Activated T-helper 9 cell treated with anti-CD3 and anti-CD28 coated beads, Interleukin-2, amount 50 U/mL, for 16 hours (primary cell): ENCODE measurements around the gene ZNF502.
"Not testable (repeated sequence)": the region's sequence is repeated elsewhere in the genome, so short reads cannot be mapped to it uniquely, and the experiment has no call there.

Experiments used
- DNase-seq: peaks from one replicate; pipeline ENCODE4 v3.0.0-alpha.2; 2020; ENCODE audit warnings: low read depth

Gene ZNF502

DNA sequence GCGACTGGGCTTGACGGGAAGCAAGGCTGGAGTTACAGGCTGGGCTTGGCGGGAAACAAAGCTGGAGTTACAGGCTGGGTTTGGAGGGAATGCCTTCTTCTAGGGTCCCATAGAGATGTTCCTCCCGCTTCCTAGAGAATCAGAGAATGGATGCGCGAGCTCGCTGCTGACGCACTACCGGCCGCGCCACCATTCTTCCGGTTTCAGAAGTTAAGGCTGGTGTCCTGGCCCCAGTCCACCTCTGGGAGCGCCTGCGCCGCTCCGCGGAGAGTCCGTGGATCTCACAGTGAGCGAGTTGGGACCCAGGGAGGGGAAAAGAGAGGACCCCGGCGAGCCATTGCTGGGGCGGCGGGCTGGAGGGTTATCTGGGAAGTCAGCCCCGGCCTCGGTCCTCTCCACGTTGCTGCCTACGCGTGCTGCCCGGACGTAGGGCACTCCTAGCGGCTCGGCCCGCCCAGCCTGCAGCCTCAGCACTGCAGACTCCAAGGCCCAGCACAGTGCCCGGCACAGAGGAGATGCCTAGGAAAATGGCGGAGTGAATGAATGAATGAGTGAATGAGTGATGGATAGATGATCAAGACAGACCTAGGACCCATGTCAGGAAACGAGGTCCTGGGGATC is at the start of gene ZNF502:
Gene ZNF502 (plus strand): TSS at position 206 of the 621 bp plus-strand sequence. CDS start 7,602 bp downstream, outside the sequence.
- peak; percentile 25 for DNase-seq

GRCh38 chr3:44665173-44665572 is 47.3 kb upstream of the ZNF502 start:
- DNase-seq, result no peak

GRCh38 chr3:44666346-44666745 is 46.1 kb upstream of the ZNF502 start:
- DNase-seq, result no peak

DNA sequence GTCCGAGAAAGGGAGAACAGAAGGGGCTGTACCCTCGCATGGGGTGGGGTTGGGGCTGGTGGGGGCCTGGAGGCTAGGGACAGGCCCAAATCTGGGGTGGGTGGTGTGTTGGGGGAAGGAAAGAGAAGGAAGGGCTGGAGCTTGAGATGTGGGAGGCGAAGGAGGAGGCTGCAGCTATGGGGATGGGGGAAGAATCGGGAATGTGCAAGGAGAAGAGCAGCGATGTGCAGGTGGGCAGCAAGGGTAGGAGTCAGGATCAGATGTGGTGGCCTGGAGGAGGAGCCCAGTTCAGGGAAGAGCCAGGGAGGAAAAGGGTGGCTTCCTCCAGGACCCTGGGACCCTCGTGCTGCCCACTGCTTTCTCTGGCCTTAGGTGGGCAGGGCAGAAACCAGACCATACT is 42.7 kb upstream of the ZNF502 start:
- no peak for DNase-seq

DNA sequence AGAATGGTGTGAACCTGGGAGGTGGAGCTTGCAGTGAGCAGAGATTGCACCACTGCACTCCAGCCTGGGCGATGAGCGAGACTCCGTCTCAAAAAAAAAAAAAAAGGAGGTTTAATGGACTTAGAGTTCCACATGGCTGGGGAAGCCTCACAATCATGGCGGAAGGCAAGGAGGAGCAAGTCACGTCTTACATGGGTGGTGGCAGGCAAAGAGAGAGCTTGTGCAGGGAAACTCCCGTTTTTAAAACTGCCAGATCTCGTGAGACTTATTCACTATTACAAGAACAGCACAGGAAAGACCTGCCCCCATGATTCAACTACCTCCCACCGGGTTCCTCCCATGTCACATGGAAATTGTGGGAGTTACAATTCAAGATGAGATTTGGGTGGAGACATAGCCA is 39.0 kb upstream of the ZNF502 start:
- DNase-seq, result not testable (repeated sequence)

DNA sequence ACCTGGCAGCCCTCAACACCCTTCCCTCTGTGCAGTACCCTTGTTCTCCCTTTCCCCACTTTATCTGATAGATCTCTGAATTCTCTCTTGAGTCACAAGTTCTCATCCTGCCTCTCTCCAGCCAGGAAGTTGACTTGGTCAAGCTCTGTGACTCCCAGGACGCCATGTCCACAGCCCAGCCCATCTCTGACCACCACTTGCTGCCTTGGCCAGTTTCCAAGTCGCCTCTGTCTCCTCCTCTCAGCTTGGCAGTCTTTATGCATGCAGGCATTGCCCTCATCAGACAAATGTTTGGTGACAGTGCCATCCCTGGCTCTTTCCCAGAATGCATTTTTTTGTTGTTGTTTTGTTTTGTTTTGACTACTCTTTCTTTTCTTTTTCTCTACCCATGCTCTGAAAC is 38.2 kb upstream of the ZNF502 start:
- DNase-seq, result no peak

DNA sequence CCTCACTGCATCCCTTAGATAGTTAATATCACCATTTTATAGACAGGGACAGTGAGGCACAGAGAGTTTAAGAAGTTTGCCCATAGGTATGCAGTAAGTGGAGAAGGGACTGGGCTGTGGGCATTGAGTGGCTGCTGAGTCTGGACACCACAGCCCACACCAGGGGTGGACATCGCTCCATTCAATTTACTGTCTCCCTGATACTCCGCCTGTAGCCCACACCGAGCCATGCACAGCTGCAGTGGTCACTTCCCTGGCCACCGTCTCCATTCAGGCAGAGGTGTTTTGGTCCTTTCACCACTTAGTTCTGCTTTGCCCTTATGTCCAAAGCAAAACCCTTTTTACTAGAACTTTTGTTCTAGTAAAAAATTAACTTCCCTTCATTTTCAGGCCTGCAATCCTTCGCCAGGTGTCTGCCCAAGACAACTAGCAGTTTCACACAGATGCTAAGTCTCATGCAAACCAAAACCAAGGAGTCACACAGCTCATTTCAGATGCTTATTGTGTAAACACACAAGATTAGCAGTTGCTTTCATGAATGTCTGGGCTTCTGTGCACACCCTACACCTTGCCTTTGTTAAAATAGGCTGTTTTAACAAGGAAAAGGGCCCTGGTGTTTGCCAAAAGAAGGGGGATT is 33.9 kb upstream of the ZNF502 start:
- DNase-seq, result no peak

GRCh38 chr3:44680921-44681455 is 31.5 kb upstream of the ZNF502 start:
- DNase-seq, result no peak

- DNase-seq, result no peak
Observed at GRCh38 chr3:44682182-44682896, 30.1 kb upstream of the ZNF502 start.

- DNase-seq, result peak; percentile 31
Observed at GRCh38 chr3:44685128-44685800, 27.2 kb upstream of the ZNF502 start.

- no peak for DNase-seq
Observed at GRCh38 chr3:44687898-44688297, 24.6 kb upstream of the ZNF502 start.

DNA sequence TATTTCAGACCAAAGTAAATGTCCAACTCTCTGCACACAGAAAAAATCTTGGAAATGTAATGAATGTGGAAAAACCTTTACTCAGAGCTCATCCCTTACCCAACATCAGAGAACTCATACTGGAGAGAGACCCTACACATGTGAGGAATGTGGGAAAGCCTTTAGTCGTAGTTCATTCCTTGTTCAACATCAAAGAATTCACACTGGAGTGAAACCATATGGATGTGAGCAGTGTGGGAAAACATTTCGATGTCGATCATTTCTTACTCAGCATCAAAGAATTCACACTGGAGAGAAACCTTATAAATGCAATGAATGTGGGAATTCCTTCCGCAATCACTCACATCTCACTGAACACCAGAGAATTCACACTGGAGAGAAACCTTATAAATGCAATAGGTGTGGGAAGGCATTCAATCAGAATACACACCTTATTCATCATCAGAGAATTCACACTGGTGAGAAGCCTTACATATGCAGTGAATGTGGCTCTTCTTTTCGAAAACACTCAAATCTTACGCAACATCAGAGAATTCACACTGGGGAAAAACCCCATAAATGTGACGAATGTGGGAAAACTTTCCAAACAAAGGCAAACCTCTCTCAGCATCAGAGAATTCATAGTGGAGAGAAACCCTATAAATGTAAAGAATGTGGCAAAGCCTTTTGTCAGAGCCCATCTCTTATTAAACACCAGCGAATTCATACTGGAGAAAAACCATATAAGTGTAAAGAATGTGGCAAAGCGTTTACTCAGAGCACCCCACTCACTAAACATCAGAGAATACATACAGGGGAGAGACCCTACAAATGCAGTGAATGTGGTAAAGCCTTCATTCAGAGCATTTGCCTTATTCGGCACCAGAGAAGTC is 9.0 kb downstream of the ZNF502 start:
- DNase-seq, result no peak

GRCh38 chr3:44722103-44722401 is 9.6 kb downstream of the ZNF502 start:
- DNase-seq, result no peak

GRCh38 chr3:44729384-44729910 is 17.0 kb downstream of the ZNF502 start, which contains the start of gene ZNF501:
ZNF501 (plus strand) TSS chr3:44729635; CDS start chr3:44734422, 4,787 bp downstream.
- DNase-seq, result peak; percentile 73

- DNase-seq, result no peak
Observed at GRCh38 chr3:44734646-44735168, 22.2 kb downstream of the ZNF502 start.

DNA sequence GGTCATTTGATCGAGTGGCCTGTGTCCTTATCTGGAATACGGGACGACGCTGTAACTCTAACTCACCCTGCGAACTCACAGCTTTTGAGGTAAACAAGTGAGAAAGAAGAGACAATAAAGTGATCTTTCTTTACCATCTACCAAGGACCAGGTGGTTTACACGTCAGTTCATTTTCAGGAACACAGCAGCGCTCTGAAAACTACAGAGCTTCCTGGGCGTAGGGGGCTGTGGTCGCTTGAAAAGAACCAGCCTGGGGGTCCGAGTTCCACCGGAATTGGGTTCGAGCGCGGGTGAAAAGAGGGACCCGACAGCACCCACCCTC is 48.6 kb downstream of the ZNF502 start:
- DNase-seq, result no peak

DNA sequence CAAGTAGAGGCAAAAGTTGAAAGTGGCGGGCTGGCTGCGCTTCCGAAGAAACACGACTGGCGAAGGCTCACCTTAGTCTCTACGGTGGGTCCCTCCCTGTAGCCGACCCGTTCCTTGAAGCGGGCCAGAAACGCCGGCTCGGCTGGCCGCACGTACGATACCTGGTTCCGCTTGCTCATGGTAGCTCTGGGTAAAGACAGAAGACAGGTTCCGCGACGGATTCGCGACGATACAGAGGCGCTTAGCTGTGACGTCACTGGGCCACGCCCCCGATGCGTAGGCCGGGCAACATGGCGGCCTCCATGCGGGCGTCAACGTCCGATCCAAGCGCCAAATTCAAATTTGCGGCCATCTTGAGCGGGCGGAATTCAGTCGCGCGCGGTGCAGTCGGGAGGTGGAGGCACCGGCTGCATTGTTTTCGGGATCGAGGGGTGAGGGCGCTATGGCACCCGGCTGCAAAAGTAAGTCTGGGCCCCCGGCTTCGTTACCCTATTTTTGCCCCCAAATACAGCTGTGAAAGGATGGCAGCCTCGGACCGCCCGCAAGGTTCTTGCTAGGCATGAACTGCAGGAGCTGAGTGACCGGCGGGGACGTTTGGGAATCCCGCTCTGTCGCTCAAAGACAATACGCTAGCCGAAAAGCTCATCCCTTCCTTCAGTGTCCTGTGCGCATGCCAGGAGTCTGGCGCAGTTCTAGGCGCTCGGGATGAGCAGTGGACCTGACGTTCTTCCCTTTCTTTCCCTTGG is 49.1 kb downstream of the ZNF502 start, which contains the start of the genes KIAA1143 and KIF15:
Gene KIAA1143 (minus strand): TSS at position 196 of the 746 bp plus-strand sequence. CDS start 17 bp downstream, at position 179.
Gene KIF15 (plus strand): TSS at position 371 of the 746 bp plus-strand sequence. CDS start 72 bp downstream, at position 443.
- peak; percentile 96 for DNase-seq

DNA sequence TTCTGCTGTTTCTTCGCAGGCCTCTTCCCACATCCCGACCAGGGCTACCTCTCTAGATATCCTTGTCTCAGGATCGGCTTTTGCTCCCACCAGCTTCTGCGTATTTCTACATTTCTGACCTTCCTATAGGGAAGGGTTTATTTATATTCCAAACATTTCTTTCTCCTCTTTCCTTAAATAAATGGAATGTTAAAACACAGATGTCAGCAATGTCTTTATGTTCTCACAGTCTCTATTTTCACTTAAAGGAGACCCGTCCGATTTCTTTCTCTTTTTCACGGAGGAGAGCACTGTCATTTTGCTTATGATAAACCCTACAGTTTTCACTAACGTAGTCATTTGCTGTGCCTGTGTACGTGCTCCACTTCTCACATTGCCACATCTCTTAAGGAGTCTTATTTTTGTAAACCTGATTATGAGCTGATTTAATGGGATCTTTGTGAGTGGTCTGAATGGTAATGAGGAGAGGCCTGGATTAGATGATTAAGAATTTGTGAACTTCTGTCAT is 49.8 kb downstream of the ZNF502 start:
- DNase-seq, result no peak

DNA sequence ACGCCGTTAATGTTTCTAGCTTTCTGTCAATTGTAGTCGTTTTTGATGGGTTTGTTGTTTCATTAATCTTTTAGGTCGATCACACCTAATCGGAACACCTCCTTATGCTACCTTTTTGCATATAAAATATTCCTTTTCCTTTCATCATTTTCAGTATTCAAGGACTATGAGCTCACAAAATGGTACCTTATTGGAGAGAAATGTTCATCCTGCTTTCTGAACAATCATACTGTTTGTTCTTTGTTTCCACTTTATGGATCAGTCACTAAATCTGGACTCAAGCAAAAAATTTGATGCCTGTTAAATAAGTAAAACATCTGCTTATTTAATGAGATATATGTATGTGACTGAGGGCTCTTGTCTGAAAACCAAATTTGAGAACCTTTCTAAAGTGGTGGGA is 50.2 kb downstream of the ZNF502 start:
- DNase-seq, result no peak

DNA sequence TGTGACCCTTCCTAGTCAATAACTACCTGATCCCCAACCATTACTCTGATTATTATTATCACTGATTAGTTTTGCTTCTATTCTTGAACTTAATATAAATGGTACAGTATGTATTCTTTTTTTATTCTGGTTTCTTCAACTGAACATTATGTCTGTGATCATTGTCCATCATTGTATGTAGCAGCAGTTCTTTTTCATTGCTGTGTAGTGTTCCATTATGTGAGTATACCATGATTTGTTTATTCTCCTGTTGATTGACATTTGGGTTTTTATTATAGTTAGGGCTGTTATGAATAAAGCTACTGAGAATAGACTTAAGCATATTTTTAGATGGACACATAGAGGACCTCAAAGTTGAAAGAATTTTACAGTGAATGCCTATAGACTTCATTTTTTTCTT is 51.8 kb downstream of the ZNF502 start:
- DNase-seq, result no peak
